Measurements from ENCODE around the gene TAS1R3. TPM values are rescaled to one million over a fixed set of nuclear protein-coding genes. Genes with fewer than 3 reads are reported as not detected.
A peak's percentile ranks its signal among the peaks of the same experiment; 100 is the strongest.

TAS1R3 gene
- total RNA-seq, 1 experiment from 2014 or later = 0.28 TPM

GRCh38 chr1:1353389-1354151, 22.5 kb downstream of the TAS1R3 start:
- peaks cover 0 to 8% (median 2%) of the 10 kb centered on the region in 3 experiments; a peak in 1 of 7 replicates for H3K36me3 Mint-ChIP-seq (ENCODE audit: insufficient read depth in 1 of 3, low read depth in 3 of 3)
- H4K20me1 ChIP-seq (ENCODE audit: control insufficient read depth, insufficient read depth, insufficient read length) = no peaks in the 10 kb centered on the region
- H3K18ac ChIP-seq (ENCODE audit: insufficient read length, low read depth, low read length) = no peak overlapping the region
- H3K14ac ChIP-seq (ENCODE audit: insufficient read depth, low read length) = no peak overlapping the region; the same call in 1 of the 2 replicates
- no peak for TF ChIP-seq CTCF (conservative IDR thresholded peaks at IDR 0.05)
- no peak overlapping the region for H2BK20ac ChIP-seq (ENCODE audit: low read depth, low read length, poor library complexity, severe bottlenecking)
- H4K8ac ChIP-seq (replicated peaks; ENCODE audit: insufficient read length, low read depth, low read length) = no peak overlapping the region
- no peak overlapping the region for H4K91ac ChIP-seq (ENCODE audit: insufficient read length, low read depth, low read length)
- no peaks in the 10 kb centered on the region for H3K79me1 ChIP-seq (ENCODE audit: insufficient read depth, low read depth, low read length, poor library complexity, severe bottlenecking)
- H2AK5ac ChIP-seq (ENCODE audit: insufficient read length, low read length) = no peak overlapping the region
- no peak overlapping the region for H2BK120ac ChIP-seq (ENCODE audit: low read depth, low read length, poor library complexity, severe bottlenecking)
- peaks cover 4% of the 10 kb centered on the region; the same call in 1 of the 2 replicates for H3K27me3 ChIP-seq (ENCODE audit: insufficient read depth, low read length)
- no peak overlapping the region for H2AFZ ChIP-seq (ENCODE audit: low read length)
- H2BK5ac ChIP-seq (ENCODE audit: insufficient read length, low read length) = no peak overlapping the region
- H3K4me1 Mint-ChIP-seq = peaks cover 24 to 38% of the 10 kb centered on the region in 2 experiments
- no peak overlapping the region for H3K23ac ChIP-seq (ENCODE audit: insufficient read length, low read depth, low read length)
- peak overlapping the region; percentile 58 to 85 for H3K4me3 Mint-ChIP-seq
- no peak overlapping the region for H3K27ac Mint-ChIP-seq
- peaks cover 35% of the 10 kb centered on the region for H3K27me3 Mint-ChIP-seq (ENCODE audit: low read depth)
- H2BK12ac ChIP-seq (ENCODE audit: insufficient read length, low read depth, low read length) = no peak overlapping the region
- H3T11ph ChIP-seq (ENCODE audit: low read length) = no peak overlapping the region
- no peaks in the 10 kb centered on the region for H3K79me2 ChIP-seq (ENCODE audit: insufficient read depth, low read length)
- H3K27ac ChIP-seq (ENCODE audit: insufficient read length, low read depth, low read length) = no peak overlapping the region
- H4K5ac ChIP-seq (ENCODE audit: insufficient read length, low read depth, low read length) = no peak overlapping the region
- no peak overlapping the region for H3K56ac ChIP-seq (ENCODE audit: insufficient read length, low read depth, low read length)
- no CpG with 5 or more reads among the region's 28 CpGs for WGBS (ENCODE audit: extremely low coverage, insufficient read length, low lambda C conversion rate)
- DNase-seq = peak; percentile 82
- H3K9me3 ChIP-seq (ENCODE audit: control insufficient read depth, low read depth, low read length) = no peaks in the 10 kb centered on the region
- no peak overlapping the region for H3K4ac ChIP-seq (ENCODE audit: low read depth, low read length)
- H3K4me1 ChIP-seq (ENCODE audit: insufficient read depth, low read length) = no peaks in the 10 kb centered on the region; the same call in 1 of the 2 replicates
- no peak overlapping the region for H3K9ac ChIP-seq (ENCODE audit: extremely low read depth, insufficient read length, low read length)
- H3K9me3 Mint-ChIP-seq = no peaks in the 10 kb centered on the region
- peaks cover 9% of the 10 kb centered on the region for H3K23me2 ChIP-seq (ENCODE audit: insufficient read length, low read depth, low read length, poor library complexity, severe bottlenecking)
- H3K4me2 ChIP-seq (ENCODE audit: insufficient read depth, insufficient read length, low read length) = peak overlapping the region; percentile 62
- no peak overlapping the region for H2BK15ac ChIP-seq (ENCODE audit: low read depth, low read length)
